Natural killer cell treated with Interleukin-12 subunit alpha and Interleukin-12 subunit beta and Interleukin-15 and Interleukin-18, amount 100 ng/mL, for 72 hours (primary cell): ENCODE data around the gene HES7. TPM values are rescaled to one million over a fixed set of nuclear protein-coding genes. Genes with fewer than 3 reads are reported as not detected.
A peak's percentile ranks its signal among the peaks of the same experiment; 100 is the strongest.
"Not testable (repeated sequence)": the region's sequence is repeated elsewhere in the genome, so short reads cannot be mapped to it uniquely, and the experiment has no call there.

Experiments
- ATAC-seq, 2 donors: fragments of 150-1000 bp; cut with Tn5 transposase in 1 of 2; sonication (Bioruptor Pico), chemical (Tn5 transposase) in 1 of 2; 2 replicates each; pipeline ENCODE4 v1.10.0; 2021
- DNase-seq: peaks from one replicate; pipeline ENCODE4 v3.0.0; 2022; ENCODE audit warnings: low spot score
- H3K27ac Mint-ChIP-seq, 2 donors: 1 replicate in 1 of 2; 2 replicates in 1 of 2; pipeline ENCODE4 v1.8.0; 2022; ENCODE audit warnings: mixed read lengths in 2 of 2, mild to moderate bottlenecking in 1 of 2, moderate library complexity in 1 of 2
- H3K27me3 Mint-ChIP-seq, 2 donors: 1 replicate in 1 of 2; 2 replicates in 1 of 2; pipeline ENCODE4 v1.8.0; 2022; ENCODE audit warnings: mixed read lengths in 2 of 2
- H3K36me3 Mint-ChIP-seq: one replicate; pipeline ENCODE4 v1.8.0; 2022; ENCODE audit warnings: mixed read lengths
- H3K4me1 Mint-ChIP-seq, 2 donors: 1 replicate in 1 of 2; 2 replicates in 1 of 2; pipeline ENCODE4 v1.8.0; 2022; ENCODE audit warnings: low read depth in 2 of 2, mixed read lengths in 2 of 2, mild to moderate bottlenecking in 1 of 2
- H3K4me3 Mint-ChIP-seq: one replicate; pipeline ENCODE4 v1.8.0; 2022; ENCODE audit warnings: mixed read lengths
- H3K9me3 Mint-ChIP-seq: 2 replicates; pipeline ENCODE4 v1.8.0; 2022; ENCODE audit warnings: mixed read lengths
- total RNA-seq, 2 donors: library from RNA; stranded (reverse); gene quantifications; one replicate each; pipeline ENCODE4 v1.2.3, GENCODE V29; 2022

Gene HES7
- total RNA-seq, 2 donors from 2014 or later: not detected

- peak overlapping the region; percentile 98 to 99 for H3K27ac Mint-ChIP-seq
- H3K36me3 Mint-ChIP-seq: no peaks in the 10 kb centered on the region
- peaks cover 32 to 40% of the 10 kb centered on the region in 2 donors for H3K27me3 Mint-ChIP-seq
- ATAC-seq (peak; percentile 79 to 85), DNase-seq (peak; percentile 89)
- peaks cover 50 to 55% of the 10 kb centered on the region in 2 donors for H3K4me1 Mint-ChIP-seq
- no peaks in the 10 kb centered on the region for H3K9me3 Mint-ChIP-seq
- H3K4me3 Mint-ChIP-seq: peak overlapping the region; percentile 96
Measured at GRCh38 chr17:8118769-8119580, 4.9 kb downstream of the HES7 start.

GRCh38 chr17:8117980-8118768, 5.7 kb downstream of the HES7 start, which contains the start of gene ALOXE3:
ALOXE3 (minus strand) TSS chr17:8118514; CDS start chr17:8117990, 524 bp downstream.
- Mint-ChIP-seq H3K36me3 (no peaks in the 10 kb centered on the region), H3K27me3 (peaks cover 30 to 37% of the 10 kb centered on the region in 2 donors), H3K9me3 (no peaks in the 10 kb centered on the region), H3K27ac (peak within 1 kb of the TSS; percentile 98 to 99), H3K4me3 (peak within 1 kb of the TSS; percentile 96), H3K4me1 (peaks cover 44 to 47% of the 10 kb centered on the region in 2 donors)
- DNase-seq (no peak), ATAC-seq (no peak)

- Mint-ChIP-seq H3K4me3 (peak overlapping the region; percentile 96), H3K27ac (peak overlapping the region in 1 of 2 donors; percentile 99), H3K36me3 (no peaks in the 10 kb centered on the region), H3K4me1 (peaks cover 38 to 40% of the 10 kb centered on the region in 2 donors), H3K9me3 (no peaks in the 10 kb centered on the region), H3K27me3 (peaks cover 34 to 35% of the 10 kb centered on the region in 2 donors)
- DNase-seq: no peak
- no peak for ATAC-seq
Measured at GRCh38 chr17:8117367-8117979, 6.4 kb downstream of the HES7 start.

- peaks cover 34 to 36% of the 10 kb centered on the region in 2 donors for H3K27me3 Mint-ChIP-seq
Measured at GRCh38 chr17:8116776-8117175, 7.1 kb downstream of the HES7 start.

GRCh38 chr17:8110907-8111306, 13.0 kb downstream of the HES7 start:
- Mint-ChIP-seq H3K27ac (no peak overlapping the region), H3K36me3 (no peaks in the 10 kb centered on the region), H3K27me3 (peaks cover 44 to 49% of the 10 kb centered on the region in 2 donors), H3K9me3 (no peaks in the 10 kb centered on the region), H3K4me3 (no peak overlapping the region), H3K4me1 (peaks cover 0 to 9% of the 10 kb centered on the region in 2 donors)
- DNase-seq: no peak
- no peak for ATAC-seq

More at GRCh38 chr17:8116776-8117175, 7.1 kb downstream of the HES7 start:
- no peaks in the 10 kb centered on the region for H3K9me3 Mint-ChIP-seq
- H3K4me1 Mint-ChIP-seq: peaks cover 36 to 38% of the 10 kb centered on the region in 2 donors
- no peaks in the 10 kb centered on the region for H3K36me3 Mint-ChIP-seq
- DNase-seq (no peak), ATAC-seq (no peak)
- H3K4me3 Mint-ChIP-seq: no peak overlapping the region
- no peak overlapping the region for H3K27ac Mint-ChIP-seq

- Mint-ChIP-seq H3K4me3 (no peak overlapping the region), H3K9me3 (no peaks in the 10 kb centered on the region)
Measured at GRCh38 chr17:8110456-8110804, 13.5 kb downstream of the HES7 start.

GRCh38 chr17:8109661-8110455, 14.0 kb downstream of the HES7 start:
- ATAC-seq (peak; percentile 79 to 86), DNase-seq (peak; percentile 76)
- H3K9me3 Mint-ChIP-seq: no peaks in the 10 kb centered on the region
- no peak overlapping the region for H3K27ac Mint-ChIP-seq
- H3K4me1 Mint-ChIP-seq: peaks cover 0 to 9% of the 10 kb centered on the region in 2 donors
- peaks cover 39% of the 10 kb centered on the region in 2 donors for H3K27me3 Mint-ChIP-seq
- H3K4me3 Mint-ChIP-seq: no peak overlapping the region
- no peaks in the 10 kb centered on the region for H3K36me3 Mint-ChIP-seq

More at GRCh38 chr17:8110456-8110804, 13.5 kb downstream of the HES7 start:
- no peak for DNase-seq
- Mint-ChIP-seq H3K4me1 (peaks cover 0 to 9% of the 10 kb centered on the region in 2 donors), H3K27ac (no peak overlapping the region), H3K27me3 (peaks cover 41 to 44% of the 10 kb centered on the region in 2 donors), H3K36me3 (no peaks in the 10 kb centered on the region)
- ATAC-seq: no peak

GRCh38 chr17:8108972-8109660, 14.8 kb downstream of the HES7 start:
- Mint-ChIP-seq H3K4me3 (no peak overlapping the region), H3K9me3 (no peaks in the 10 kb centered on the region), H3K4me1 (peaks cover 0 to 9% of the 10 kb centered on the region in 2 donors), H3K27me3 (peaks cover 32% of the 10 kb centered on the region in 2 donors), H3K27ac (no peak overlapping the region), H3K36me3 (no peaks in the 10 kb centered on the region)
- no peak for ATAC-seq
- DNase-seq: no peak

GRCh38 chr17:8106980-8107379, 16.9 kb downstream of the HES7 start:
- not testable (repeated sequence) for H3K4me3 Mint-ChIP-seq, ATAC-seq, H3K9me3 Mint-ChIP-seq, H3K4me1 Mint-ChIP-seq, H3K36me3 Mint-ChIP-seq, DNase-seq, H3K27ac Mint-ChIP-seq
- H3K27me3 Mint-ChIP-seq: peaks cover 16 to 25% of the 10 kb centered on the region in 2 donors

- no peaks in the 10 kb centered on the region for H3K9me3 Mint-ChIP-seq
- H3K27me3 Mint-ChIP-seq: peaks cover 10 to 18% of the 10 kb centered on the region in 2 donors
- peaks cover 0 to 6% of the 10 kb centered on the region in 2 donors for H3K4me1 Mint-ChIP-seq
- peak overlapping the region in 1 of 2 donors; percentile 66 for H3K27ac Mint-ChIP-seq
- H3K4me3 Mint-ChIP-seq: no peak overlapping the region
- no peak for ATAC-seq
- no peaks in the 10 kb centered on the region for H3K36me3 Mint-ChIP-seq
- no peak for DNase-seq
Measured at GRCh38 chr17:8105957-8106398, 17.9 kb downstream of the HES7 start.

- peaks cover 7 to 14% of the 10 kb centered on the region in 2 donors for H3K27me3 Mint-ChIP-seq
- ATAC-seq (no peak), DNase-seq (no peak)
Measured at GRCh38 chr17:8104911-8105310, 19.0 kb downstream of the HES7 start.

GRCh38 chr17:8103549-8103948, 20.4 kb downstream of the HES7 start:
- Mint-ChIP-seq H3K4me3 (no peak overlapping the region), H3K36me3 (no peaks in the 10 kb centered on the region), H3K4me1 (peaks cover 0 to 2% of the 10 kb centered on the region in 2 donors), H3K27ac (no peak overlapping the region), H3K9me3 (no peaks in the 10 kb centered on the region), H3K27me3 (peaks cover 7 to 11% of the 10 kb centered on the region in 2 donors)
- no peak for DNase-seq
- no peak for ATAC-seq

More at GRCh38 chr17:8104911-8105310, 19.0 kb downstream of the HES7 start:
- Mint-ChIP-seq H3K4me1 (peaks cover 0 to 2% of the 10 kb centered on the region in 2 donors), H3K4me3 (no peak overlapping the region), H3K9me3 (no peaks in the 10 kb centered on the region), H3K27ac (no peak overlapping the region), H3K36me3 (no peaks in the 10 kb centered on the region)
